HepG2 (cell line): Measurements from ENCODE around the gene CCDC38. TPM values are rescaled to one million over a fixed set of nuclear protein-coding genes. Genes with fewer than 3 reads are reported as not detected.
A peak's percentile ranks its signal among the peaks of the same experiment; 100 is the strongest.

ENCODE experiments used
- ERF ChIP-seq: IDR thresholded peaks from 2 replicates; pipeline ENCODE4 v1.6.1; 2018; ENCODE audit warnings: missing biosample characterization, missing genetic modification reagents
- FOXA3 ChIP-seq: IDR thresholded peaks from 2 replicates; pipeline ENCODE4 v1.6.1; 2016; ENCODE audit warnings: missing genetic modification reagents, missing compliant biosample characterization
- FOXO4 ChIP-seq: sonication (generic); formaldehyde crosslinking; conservative IDR thresholded peaks from 2 replicates; pipeline ENCODE4 v1.8.1; 2023; ENCODE audit warnings: missing genetic modification reagents
- HDAC1 ChIP-seq: sonication (generic); formaldehyde crosslinking; IDR thresholded peaks from 2 replicates; pipeline ENCODE4 v1.5.1; 2020; ENCODE audit warnings: mild to moderate bottlenecking, missing genetic modification reagents
- HMGA1 ChIP-seq: sonication (generic); formaldehyde crosslinking; conservative IDR thresholded peaks from 2 replicates; pipeline ENCODE4 v1.4.0; 2020; ENCODE audit warnings: missing genetic modification reagents
- HNRNPLL ChIP-seq: fragments of 200-400 bp; formaldehyde crosslinking; IDR thresholded peaks from 2 replicates; pipeline ENCODE4 v1.6.1; 2017; ENCODE audit warnings: mild to moderate bottlenecking, low read depth, low read length; ENCODE audit not compliant: poor library complexity, severe bottlenecking
- MZF1 ChIP-seq: sonication (generic); formaldehyde crosslinking; IDR thresholded peaks from 2 replicates; pipeline ENCODE4 v1.8.1; 2023; ENCODE audit warnings: mild to moderate bottlenecking, missing genetic modification reagents, borderline replicate concordance
- SIX1 ChIP-seq: sonication (generic); formaldehyde crosslinking; IDR thresholded peaks from 2 replicates; pipeline ENCODE4 v1.4.0; 2020; ENCODE audit warnings: missing genetic modification reagents, borderline replicate concordance
- TFDP2 ChIP-seq: sonication (generic); formaldehyde crosslinking; IDR thresholded peaks from 2 replicates; pipeline ENCODE4 v1.4.0; 2020; ENCODE audit warnings: missing genetic modification reagents
- USF2 ChIP-seq, 2 experiments: sonication (generic) in 1 of 2; formaldehyde crosslinking in 1 of 2; IDR thresholded peaks; 2 replicates each; pipeline versions ENCODE4 v1.5.1 to v1.6.1; 2011 to 2020; ENCODE audit warnings: borderline replicate concordance in 1 of 2, low read depth in 1 of 2, low read length in 1 of 2, mild to moderate bottlenecking in 1 of 2, missing genetic modification reagents in 1 of 2, moderate library complexity in 1 of 2
- ZBTB34 ChIP-seq: sonication (generic); formaldehyde crosslinking; IDR thresholded peaks from 2 replicates; pipeline ENCODE4 v1.8.0; 2022; ENCODE audit warnings: mild to moderate bottlenecking, missing genetic modification reagents
- ZBTB49 ChIP-seq: sonication (generic); formaldehyde crosslinking; IDR thresholded peaks from 2 replicates; pipeline ENCODE4 v1.4.0; 2020; ENCODE audit warnings: missing genetic modification reagents, borderline replicate concordance
- ZNF101 ChIP-seq: sonication (generic); formaldehyde crosslinking; IDR thresholded peaks from 2 replicates; pipeline ENCODE4 v1.4.0; 2020; ENCODE audit warnings: mild to moderate bottlenecking, low read depth, missing genetic modification reagents, borderline replicate concordance
- ZNF251 ChIP-seq: sonication (generic); formaldehyde crosslinking; IDR thresholded peaks from 2 replicates; pipeline ENCODE4 v1.9.0; 2021; ENCODE audit warnings: mild to moderate bottlenecking, missing genetic modification reagents
- ZNF629 ChIP-seq: sonication (generic); formaldehyde crosslinking; conservative IDR thresholded peaks from 2 replicates; pipeline ENCODE4 v1.5.0; 2020; ENCODE audit warnings: missing genetic modification reagents
- ZNF639 ChIP-seq: conservative IDR thresholded peaks from 2 replicates; pipeline ENCODE4 v1.6.1; 2018; ENCODE audit warnings: missing genetic modification reagents
- ZNF652 ChIP-seq: IDR thresholded peaks from 2 replicates; pipeline ENCODE4 v1.6.1; 2016; ENCODE audit warnings: low read depth, borderline replicate concordance
- ZSCAN9 ChIP-seq: IDR thresholded peaks from 2 replicates; pipeline ENCODE4 v1.6.1; 2016; ENCODE audit warnings: borderline replicate concordance
- polyA plus RNA-seq, 8 experiments: library from polyadenylated mRNA; depleted of rRNA in 3 of 8; stranded (reverse) in 7 of 8; unstranded in 1 of 8; fragments of >200 nt; fragmentation: Illumina TruSeq in 4 of 8; extraction: Trizol in 4 of 8; gene quantifications; 2 replicates each; pipeline versions ENCODE4 v1.2.1 to v1.2.3, GENCODE V29; 2011 to 2016; ENCODE audit warnings: low read depth in 4 of 8, missing spikeins in 1 of 8, mixed read lengths in 1 of 8; ENCODE audit not compliant: insufficient read depth in 1 of 8
- total RNA-seq, 5 experiments: library from RNA; depleted of rRNA; stranded (reverse); fragments of >200 nt; fragmentation: Illumina TruSeq; extraction: Trizol; gene quantifications; 2 replicates each; pipeline ENCODE4 v1.2.3, GENCODE V29; 2016; ENCODE audit warnings: low read depth in 1 of 5

Gene CCDC38
- total and polyA plus RNA-seq, 2 of the 13 experiments (the other 11 are each of a cell fraction or from before 2014, with no cell fraction given), result 0.24 to 0.32 TPM

GRCh38 chr12:95949477-95950206 lies 7.2 kb upstream of the CCDC38 start (continued):
- TF ChIP-seq ZNF629 (no peak), TFDP2 (CRISPR knock-in tag) (0 out of 2 replicates have a peak, but pooled peaks have one; percentile 23), HDAC1 (CRISPR knock-in tag) (peak; percentile 62), ZSCAN9 (no peak), ZBTB34 (CRISPR knock-in tag) (0 out of 2 replicates have a peak, but pooled peaks have one; percentile 44), ZNF652 (CRISPR knock-in tag) (peak; percentile 88; the same call in 1 of the 2 replicates), ERF (CRISPR knock-in tag) (0 out of 2 replicates have a peak, but pooled peaks have one; percentile 36), SIX1 (CRISPR knock-in tag) (peak; percentile 68; the same call in 1 of the 2 replicates), MZF1 (CRISPR knock-in tag) (no peak), USF2 (IDR thresholded peaks at IDR 0.05; ENCODE audit: low read depth, low read length) (no peak), USF2 (CRISPR knock-in tag; IDR thresholded peaks at IDR 0.05; ENCODE audit: borderline replicate concordance) (no peak), FOXO4 (no peak), ZNF101 (CRISPR knock-in tag) (no peak), HNRNPLL (no peak), ZBTB49 (CRISPR knock-in tag) (no peak), ZNF639 (CRISPR knock-in tag) (no peak), FOXA3 (CRISPR knock-in tag) (peak; percentile 91), HMGA1 (CRISPR knock-in tag) (no peak), ZNF251 (no peak)
